Hepatocyte (in vitro differentiated cells): ENCODE measurements around the gene ALG8.

ENCODE experiments used
- EZH2 ChIP-seq: fragments of 200-600 bp; sonication (generic); IDR thresholded peaks from 2 replicates; pipeline ENCODE4 v1.6.1; 2016; ENCODE audit warnings: antibody characterized with exemption, mild to moderate bottlenecking, borderline replicate concordance
- EZH2phosphoT487 ChIP-seq: fragments of 200-600 bp; sonication (generic); IDR thresholded peaks from one replicate; pipeline ENCODE4 v1.6.1; 2018; ENCODE audit warnings: antibody characterized with exemption, mild to moderate bottlenecking, low read depth, moderate library complexity; ENCODE audit not compliant: unreplicated experiment, severe bottlenecking
- TF ChIP-seq, protein P1 (sequence below): fragments of 200-600 bp; sonication (generic); IDR thresholded peaks from 2 replicates; pipeline ENCODE4 v1.5.1; 2016; ENCODE audit warnings: antibody characterized with exemption, mild to moderate bottlenecking; ENCODE audit not compliant: poor library complexity

DNA sequence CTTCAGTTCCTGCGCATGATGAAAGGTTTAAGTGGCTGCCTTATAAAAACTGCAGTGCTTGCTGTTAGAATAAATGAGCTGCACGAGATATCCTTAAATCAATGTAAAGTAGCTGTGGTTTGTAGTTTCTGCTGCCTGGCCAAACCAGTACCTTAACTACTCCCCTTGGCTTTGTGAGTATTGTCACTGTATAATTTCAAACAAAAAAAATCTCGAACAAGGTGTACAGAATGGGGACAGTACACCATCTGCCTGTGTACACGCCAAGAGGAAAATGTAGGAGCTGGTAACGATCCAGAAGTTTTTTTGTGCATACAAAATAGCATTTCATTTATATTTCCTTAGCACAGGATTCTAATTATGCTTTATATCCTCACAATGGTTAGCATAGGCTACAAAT is 39.2 kb downstream of the ALG8 start:
- TF ChIP-seq, protein P1, sequence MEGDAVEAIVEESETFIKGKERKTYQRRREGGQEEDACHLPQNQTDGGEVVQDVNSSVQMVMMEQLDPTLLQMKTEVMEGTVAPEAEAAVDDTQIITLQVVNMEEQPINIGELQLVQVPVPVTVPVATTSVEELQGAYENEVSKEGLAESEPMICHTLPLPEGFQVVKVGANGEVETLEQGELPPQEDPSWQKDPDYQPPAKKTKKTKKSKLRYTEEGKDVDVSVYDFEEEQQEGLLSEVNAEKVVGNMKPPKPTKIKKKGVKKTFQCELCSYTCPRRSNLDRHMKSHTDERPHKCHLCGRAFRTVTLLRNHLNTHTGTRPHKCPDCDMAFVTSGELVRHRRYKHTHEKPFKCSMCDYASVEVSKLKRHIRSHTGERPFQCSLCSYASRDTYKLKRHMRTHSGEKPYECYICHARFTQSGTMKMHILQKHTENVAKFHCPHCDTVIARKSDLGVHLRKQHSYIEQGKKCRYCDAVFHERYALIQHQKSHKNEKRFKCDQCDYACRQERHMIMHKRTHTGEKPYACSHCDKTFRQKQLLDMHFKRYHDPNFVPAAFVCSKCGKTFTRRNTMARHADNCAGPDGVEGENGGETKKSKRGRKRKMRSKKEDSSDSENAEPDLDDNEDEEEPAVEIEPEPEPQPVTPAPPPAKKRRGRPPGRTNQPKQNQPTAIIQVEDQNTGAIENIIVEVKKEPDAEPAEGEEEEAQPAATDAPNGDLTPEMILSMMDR: no peak
- TF ChIP-seq EZH2phosphoT487 (no peak), EZH2 (no peak)
